Activated CD8-positive, alpha-beta memory T cell treated with anti-CD3 and anti-CD28 coated beads, Interleukin-2, amount 10 ng/mL, durations not matched to agents 7 days and 5 days (primary cell): ENCODE results near the gene TNFRSF18. TPM values are rescaled to one million over a fixed set of nuclear protein-coding genes. Genes with fewer than 3 reads are reported as not detected.

ENCODE experiments used
- ATAC-seq: fragments of 150-1000 bp; cut with Tn5 transposase; one replicate; pipeline ENCODE4 v1.10.0; 2021; ENCODE audit warnings: moderate library complexity
- CTCF ChIA-PET: fragments of 350-600 bp; sonication (Branson Sonifier 250); formaldehyde crosslinking; loops from one replicate; lab custom pipeline; 2021; ENCODE audit warnings: antibody characterized with exemption; lab: Charles Lee
- DNase-seq: peaks from one replicate; pipeline ENCODE4 v3.0.0-alpha.2; 2020
- H3K27ac Mint-ChIP-seq: one replicate; pipeline ENCODE4 v1.8.0; 2021; ENCODE audit warnings: mild to moderate bottlenecking, mixed read lengths
- H3K27me3 Mint-ChIP-seq: one replicate; pipeline ENCODE4 v1.8.0; 2021; ENCODE audit warnings: mixed read lengths
- H3K36me3 Mint-ChIP-seq: one replicate; pipeline ENCODE4 v1.8.0; 2021; ENCODE audit warnings: mild to moderate bottlenecking, mixed read lengths
- H3K4me1 Mint-ChIP-seq: one replicate; pipeline ENCODE4 v1.8.0; 2021; ENCODE audit warnings: mixed read lengths
- H3K4me3 Mint-ChIP-seq: one replicate; pipeline ENCODE4 v1.8.0; 2021; ENCODE audit warnings: mild to moderate bottlenecking, moderate library complexity, mixed read lengths
- H3K9me3 Mint-ChIP-seq: one replicate; pipeline ENCODE4 v1.8.0; 2022; ENCODE audit warnings: low read depth, mixed read lengths
- total RNA-seq, 2 experiments: library from RNA; stranded (reverse); gene quantifications; one replicate each; pipeline ENCODE4 v1.2.3, GENCODE V29; 2021

Gene TNFRSF18
- total RNA-seq, 2 experiments from 2014 or later, result 28.1 to 156 TPM

DNA sequence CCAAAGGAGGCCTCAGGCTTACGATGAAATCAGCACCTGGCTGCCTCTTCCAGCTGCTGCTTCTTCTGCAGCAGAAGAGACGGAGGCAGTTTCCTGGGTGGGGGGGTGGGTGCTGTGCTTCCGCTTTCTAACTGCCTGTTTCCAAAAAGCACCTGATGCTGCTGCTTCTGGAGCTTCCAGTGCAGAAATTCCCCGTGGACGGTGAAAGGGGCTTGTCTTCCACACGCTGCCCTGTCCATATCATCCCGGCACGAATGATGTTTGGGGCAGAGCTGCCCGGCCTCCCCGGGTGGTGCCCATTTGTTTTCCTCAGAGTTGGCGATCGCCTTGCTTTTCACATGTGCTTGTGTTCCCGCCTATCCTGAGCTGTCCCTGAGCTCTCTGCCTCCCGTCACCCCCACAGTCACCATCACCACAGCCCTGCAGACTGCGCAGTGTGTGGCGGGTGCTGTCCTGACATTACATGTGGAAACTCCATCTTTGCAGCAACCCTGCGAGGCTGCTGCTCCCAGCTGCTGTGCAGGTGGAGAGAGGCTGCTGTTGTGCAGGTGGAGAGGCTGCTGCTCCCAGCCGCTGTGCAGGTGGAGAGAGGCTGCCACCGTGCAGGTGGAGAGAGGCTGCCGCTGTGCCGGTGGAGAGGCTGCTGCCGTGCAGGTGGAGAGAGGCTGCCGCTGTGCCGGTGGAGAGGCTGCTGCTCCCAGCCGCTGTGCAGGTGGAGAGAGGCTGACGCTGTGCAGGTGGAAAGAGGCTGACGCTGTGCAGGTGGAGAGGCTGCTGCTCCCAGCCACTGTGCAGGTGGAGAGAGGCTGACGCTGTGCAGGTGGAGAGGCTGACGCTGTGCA is 30.9 kb downstream of the TNFRSF18 start:
- no peak for ATAC-seq
- no peaks in the 10 kb centered on the region for H3K36me3 Mint-ChIP-seq
- no peak for DNase-seq
- peaks cover 24% of the 10 kb centered on the region for H3K27me3 Mint-ChIP-seq
- no peaks in the 10 kb centered on the region for H3K9me3 Mint-ChIP-seq
- peaks cover 19% of the 10 kb centered on the region for H3K4me1 Mint-ChIP-seq
- H3K27ac Mint-ChIP-seq, result no peak overlapping the region
- CTCF ChIA-PET, result interaction anchor here (1.6 to 2.1 kb wide), 2 partner anchors 50 to 53 kb away, joined by 3 to 7 read pairs; no protein-coding TSS in a partner anchor
- H3K4me3 Mint-ChIP-seq, result no peak overlapping the region

DNA sequence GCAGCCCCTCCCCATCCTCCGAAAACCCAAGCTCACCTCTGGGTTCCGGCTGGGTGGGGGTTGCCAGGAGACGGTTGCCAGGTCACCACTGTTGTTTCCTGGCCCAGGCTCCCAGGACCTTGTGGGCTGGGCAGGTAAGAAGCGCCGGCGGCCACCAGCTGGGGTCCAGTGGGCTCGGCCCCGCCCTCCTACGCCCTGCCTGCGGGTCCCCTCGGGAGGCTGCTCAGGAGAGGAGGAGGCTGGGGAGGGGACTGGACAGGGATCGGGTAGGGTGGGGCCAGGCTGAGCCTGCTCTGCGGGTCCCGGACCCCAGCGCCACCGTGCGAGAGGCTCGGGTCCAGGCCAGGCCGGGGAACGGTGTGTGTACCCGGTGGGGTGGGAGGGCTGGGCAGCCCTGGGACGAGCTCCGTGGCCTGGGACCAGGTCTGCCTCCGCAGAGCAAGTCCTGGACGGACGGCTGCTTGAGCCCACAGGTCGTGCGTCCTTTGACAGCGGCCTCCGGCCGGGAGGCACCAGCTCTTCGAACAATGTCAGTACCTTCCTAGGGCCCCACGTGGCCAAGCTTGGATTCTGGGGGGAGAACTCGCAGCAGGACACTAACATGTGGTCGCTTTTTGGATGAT is 32.5 kb downstream of the TNFRSF18 start, which contains the start of gene TTLL10:
TSS of gene TTLL10 (plus strand) at position 88 of the 623 bp plus-strand sequence. CDS start 5,336 bp downstream, outside the sequence.
- peak; percentile 76 for ATAC-seq

DNA sequence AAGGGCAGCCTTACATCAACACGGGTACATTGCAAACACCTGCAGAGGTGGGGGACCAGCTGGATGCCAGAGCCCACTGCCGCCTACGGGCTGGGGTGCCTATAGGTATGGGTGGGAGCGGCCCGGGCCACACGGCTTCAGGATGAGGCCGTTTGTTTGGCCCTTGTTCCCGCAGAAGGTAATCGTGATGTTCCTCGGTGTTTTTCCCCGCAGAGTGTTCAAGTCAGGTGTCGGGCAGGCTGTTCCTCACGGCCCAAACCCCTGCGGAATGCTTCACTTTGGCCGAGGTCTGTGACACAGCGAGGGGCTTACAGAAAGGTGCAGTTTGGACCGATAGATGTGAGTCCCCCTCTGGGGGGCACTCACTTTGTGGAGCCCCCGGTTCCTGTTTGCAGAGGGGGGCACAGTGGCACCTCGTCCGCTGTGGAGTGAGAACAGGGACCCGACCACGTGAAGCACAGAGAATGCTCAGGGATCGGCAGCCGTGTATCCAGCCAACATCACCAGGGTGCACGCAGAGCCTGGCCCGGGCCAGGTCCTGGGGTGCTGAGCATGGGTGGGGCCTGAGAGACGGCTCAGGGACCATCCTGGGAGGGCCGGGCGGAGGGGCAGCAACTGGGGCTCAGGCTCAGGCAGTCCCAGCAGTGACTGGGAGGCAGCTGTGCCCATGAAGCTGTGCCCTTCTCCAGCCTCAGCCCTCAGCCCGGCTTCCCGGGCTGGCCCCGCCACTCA is 33.2 kb downstream of the TNFRSF18 start:
- H3K27ac Mint-ChIP-seq, result no peak overlapping the region
- CTCF ChIA-PET, result interaction anchor here (1.1 to 1.4 kb wide), 3 partner anchors 15 to 51 kb away, joined by 3 to 4 read pairs (median 3); no protein-coding TSS in a partner anchor
- no peaks in the 10 kb centered on the region for H3K9me3 Mint-ChIP-seq
- no peaks in the 10 kb centered on the region for H3K36me3 Mint-ChIP-seq
- H3K4me3 Mint-ChIP-seq, result no peak overlapping the region
- DNase-seq (no peak), ATAC-seq (no peak)
- H3K27me3 Mint-ChIP-seq, result peaks cover 29% of the 10 kb centered on the region
- peaks cover 24% of the 10 kb centered on the region for H3K4me1 Mint-ChIP-seq

More for the DNA sequence above, 32.5 kb downstream of the TNFRSF18 start, which contains the start of gene TTLL10:
- H3K9me3 Mint-ChIP-seq, result no peaks in the 10 kb centered on the region
- no peak within 1 kb of the TSS for H3K4me3 Mint-ChIP-seq
- H3K4me1 Mint-ChIP-seq, result peaks cover 24% of the 10 kb centered on the region
- DNase-seq, result peak; percentile 79
- no peaks in the 10 kb centered on the region for H3K36me3 Mint-ChIP-seq
- no peak within 1 kb of the TSS for H3K27ac Mint-ChIP-seq
- H3K27me3 Mint-ChIP-seq, result peaks cover 29% of the 10 kb centered on the region
- CTCF ChIA-PET, result interaction anchor here (1.0 to 1.6 kb wide), 4 partner anchors 13 to 51 kb away, joined by 3 read pairs; no protein-coding TSS in a partner anchor

DNA sequence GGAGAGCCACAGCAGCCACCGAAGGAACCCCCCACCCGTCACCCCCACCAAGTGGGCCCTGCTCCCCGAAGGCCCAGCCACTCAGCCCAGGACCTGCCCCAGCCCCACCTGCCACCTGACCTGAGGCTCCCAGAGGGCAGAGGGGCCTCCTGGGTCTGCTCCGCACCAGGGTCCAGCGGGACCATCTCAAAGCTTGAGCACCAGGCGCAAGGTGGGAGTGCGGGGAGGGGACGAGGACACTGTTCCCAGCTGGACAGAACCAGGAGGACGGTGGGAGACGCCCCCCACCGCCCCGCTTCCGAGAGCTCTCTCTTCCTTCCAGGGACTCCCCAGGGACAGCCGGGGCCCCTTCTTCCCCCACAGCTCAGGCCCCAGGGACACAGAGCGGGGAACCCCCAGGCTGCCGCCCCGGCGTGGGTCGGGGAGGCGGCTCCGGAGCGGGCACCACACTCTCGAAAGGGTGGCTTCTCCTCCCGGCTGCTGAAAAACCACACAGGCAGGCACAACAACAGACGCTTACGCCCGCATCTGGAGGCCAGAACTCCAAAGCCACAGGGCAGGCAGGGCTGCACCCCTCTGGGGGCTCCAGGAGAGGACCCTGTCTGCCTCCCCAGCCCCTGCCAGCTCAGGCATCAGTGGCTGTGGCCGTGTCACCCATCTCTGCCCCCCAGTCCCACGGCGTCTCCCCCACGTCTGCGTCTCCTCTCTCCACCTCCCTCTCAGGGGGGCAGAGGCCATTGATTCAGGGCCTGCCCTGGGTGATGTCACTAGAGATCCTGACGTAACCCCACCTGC is 34.6 kb downstream of the TNFRSF18 start:
- Mint-ChIP-seq H3K27me3 (peaks cover 26% of the 10 kb centered on the region), H3K4me3 (no peak overlapping the region), H3K4me1 (peaks cover 24% of the 10 kb centered on the region), H3K36me3 (no peaks in the 10 kb centered on the region), H3K9me3 (no peaks in the 10 kb centered on the region), H3K27ac (no peak overlapping the region)
- CTCF ChIA-PET, result interaction anchor here (0.8 to 1.4 kb wide), 2 partner anchors 18 to 49 kb away, joined by 3 to 4 read pairs; no protein-coding TSS in a partner anchor
- DNase-seq, result no peak
- no peak for ATAC-seq

DNA sequence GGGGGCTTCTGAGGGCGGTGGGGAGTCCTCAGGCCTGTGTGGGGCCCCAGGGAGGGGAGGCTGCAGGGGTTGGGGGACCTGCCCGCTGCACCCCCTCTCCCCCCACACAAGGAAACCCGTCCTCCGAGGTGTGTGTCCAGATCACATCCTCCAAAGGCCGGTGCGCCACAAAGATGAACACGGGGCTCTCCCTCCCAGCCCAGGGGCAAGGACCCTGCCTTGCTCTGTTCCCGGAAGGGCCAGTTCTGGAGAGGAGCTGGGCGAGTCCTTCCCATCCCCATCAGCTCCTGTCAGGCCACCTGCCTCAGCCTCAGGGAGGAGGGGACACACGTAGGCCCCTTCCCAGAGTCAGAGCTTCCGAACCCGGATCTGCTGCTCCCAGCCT is 35.2 kb downstream of the TNFRSF18 start:
- Mint-ChIP-seq H3K27me3 (peaks cover 24% of the 10 kb centered on the region), H3K4me1 (peaks cover 24% of the 10 kb centered on the region), H3K36me3 (no peaks in the 10 kb centered on the region), H3K27ac (no peak overlapping the region), H3K9me3 (no peaks in the 10 kb centered on the region), H3K4me3 (no peak overlapping the region)
- no peak for DNase-seq
- CTCF ChIA-PET, result no interaction called here
- ATAC-seq, result no peak

DNA sequence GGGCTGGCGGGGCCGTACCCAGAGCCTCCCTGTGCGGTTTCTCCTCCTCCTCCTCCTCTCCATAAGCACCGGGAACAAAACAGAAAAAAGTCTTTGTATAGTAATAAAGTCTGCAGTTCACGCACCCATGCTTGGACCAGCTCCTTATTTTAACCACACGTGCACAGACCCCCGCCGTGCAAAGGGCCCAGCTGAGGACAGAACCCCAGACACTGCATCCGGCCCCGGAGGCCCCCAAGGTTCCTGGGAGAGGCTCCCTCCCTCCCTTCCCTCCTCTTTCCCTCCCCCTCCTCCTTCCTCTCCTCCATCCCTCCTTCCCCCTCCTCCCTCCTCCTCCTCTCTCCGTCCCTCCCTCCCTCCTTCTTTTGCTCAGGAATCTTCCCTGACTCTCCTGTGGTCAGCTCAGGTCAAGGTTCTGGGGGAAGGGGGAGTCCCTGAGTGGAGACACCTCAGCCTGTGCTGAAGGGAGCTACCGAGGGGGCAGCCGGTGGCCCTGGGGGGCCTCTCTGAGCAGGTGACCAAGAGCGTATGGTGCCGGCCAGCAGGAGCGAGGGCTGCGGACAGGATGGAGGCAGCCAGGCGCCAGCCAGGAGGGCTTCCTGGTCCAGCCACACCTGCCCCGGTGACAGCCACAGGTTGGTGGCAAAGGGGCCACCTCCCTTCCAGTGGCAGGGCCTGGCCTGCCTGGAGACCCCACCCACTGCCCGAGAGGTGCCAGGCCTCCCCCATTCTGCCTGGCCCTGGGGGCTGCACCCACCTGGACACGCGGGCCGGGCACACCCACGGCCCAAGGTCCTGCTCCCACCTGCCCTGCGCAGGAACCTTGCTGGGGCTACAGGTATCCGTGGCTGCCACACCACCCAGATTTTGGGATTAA is 35.9 kb downstream of the TNFRSF18 start:
- Mint-ChIP-seq H3K36me3 (no peaks in the 10 kb centered on the region), H3K27ac (no peak overlapping the region), H3K9me3 (no peaks in the 10 kb centered on the region), H3K27me3 (peaks cover 22% of the 10 kb centered on the region), H3K4me3 (no peak overlapping the region), H3K4me1 (peaks cover 24% of the 10 kb centered on the region)
- DNase-seq, result no peak
- ATAC-seq, result no peak
- CTCF ChIA-PET, result interaction anchor here (1.2 kb wide), 1 partner anchor 48 kb away, joined by 5 read pairs; no protein-coding TSS in a partner anchor

DNA sequence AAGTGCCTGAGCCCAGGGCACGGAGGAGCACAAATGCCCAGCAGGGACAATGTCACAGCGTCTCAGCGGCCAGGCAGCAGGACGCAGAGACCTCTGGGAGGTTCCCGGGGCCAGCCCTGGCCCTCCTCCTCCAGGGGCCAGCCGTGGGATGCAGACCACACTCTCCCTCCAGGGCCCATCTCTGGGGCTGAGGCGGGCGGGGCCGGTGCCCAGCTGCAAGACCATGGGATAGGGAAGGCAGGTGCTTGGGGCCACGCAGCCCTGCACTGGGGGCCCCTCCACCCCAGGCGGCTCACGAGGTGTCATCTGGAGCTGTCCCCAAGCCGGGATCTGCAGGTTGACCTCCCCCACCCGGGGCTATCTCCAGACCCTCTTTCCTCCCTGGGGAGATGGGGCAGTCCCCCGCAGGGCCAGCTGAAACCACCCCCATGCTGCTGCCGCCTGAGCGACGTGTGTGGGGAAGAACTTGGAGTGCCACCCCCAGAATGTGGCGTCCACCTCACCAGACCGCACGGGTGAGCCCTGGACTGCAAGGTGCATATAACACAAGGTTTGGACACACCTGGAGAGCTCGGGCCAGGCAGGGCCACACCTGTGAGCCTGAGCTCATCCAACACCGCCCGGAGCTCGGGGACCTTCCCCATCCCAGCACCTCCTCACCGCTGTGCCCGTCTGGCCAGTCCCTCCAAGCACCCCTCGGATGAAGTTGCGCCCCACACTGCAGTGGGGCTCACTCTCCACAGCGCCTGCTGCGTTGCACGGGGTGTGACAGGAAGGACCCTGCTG is 36.8 kb downstream of the TNFRSF18 start:
- DNase-seq, result no peak
- Mint-ChIP-seq H3K27me3 (peaks cover 20% of the 10 kb centered on the region), H3K4me3 (no peak overlapping the region), H3K9me3 (no peaks in the 10 kb centered on the region), H3K27ac (no peak overlapping the region), H3K36me3 (no peaks in the 10 kb centered on the region), H3K4me1 (peaks cover 24% of the 10 kb centered on the region)
- no peak for ATAC-seq
- CTCF ChIA-PET, result interaction anchor here (1.1 to 1.2 kb wide), 3 partner anchors 11 to 47 kb away, joined by 4 to 5 read pairs (median 4); no protein-coding TSS in a partner anchor

DNA sequence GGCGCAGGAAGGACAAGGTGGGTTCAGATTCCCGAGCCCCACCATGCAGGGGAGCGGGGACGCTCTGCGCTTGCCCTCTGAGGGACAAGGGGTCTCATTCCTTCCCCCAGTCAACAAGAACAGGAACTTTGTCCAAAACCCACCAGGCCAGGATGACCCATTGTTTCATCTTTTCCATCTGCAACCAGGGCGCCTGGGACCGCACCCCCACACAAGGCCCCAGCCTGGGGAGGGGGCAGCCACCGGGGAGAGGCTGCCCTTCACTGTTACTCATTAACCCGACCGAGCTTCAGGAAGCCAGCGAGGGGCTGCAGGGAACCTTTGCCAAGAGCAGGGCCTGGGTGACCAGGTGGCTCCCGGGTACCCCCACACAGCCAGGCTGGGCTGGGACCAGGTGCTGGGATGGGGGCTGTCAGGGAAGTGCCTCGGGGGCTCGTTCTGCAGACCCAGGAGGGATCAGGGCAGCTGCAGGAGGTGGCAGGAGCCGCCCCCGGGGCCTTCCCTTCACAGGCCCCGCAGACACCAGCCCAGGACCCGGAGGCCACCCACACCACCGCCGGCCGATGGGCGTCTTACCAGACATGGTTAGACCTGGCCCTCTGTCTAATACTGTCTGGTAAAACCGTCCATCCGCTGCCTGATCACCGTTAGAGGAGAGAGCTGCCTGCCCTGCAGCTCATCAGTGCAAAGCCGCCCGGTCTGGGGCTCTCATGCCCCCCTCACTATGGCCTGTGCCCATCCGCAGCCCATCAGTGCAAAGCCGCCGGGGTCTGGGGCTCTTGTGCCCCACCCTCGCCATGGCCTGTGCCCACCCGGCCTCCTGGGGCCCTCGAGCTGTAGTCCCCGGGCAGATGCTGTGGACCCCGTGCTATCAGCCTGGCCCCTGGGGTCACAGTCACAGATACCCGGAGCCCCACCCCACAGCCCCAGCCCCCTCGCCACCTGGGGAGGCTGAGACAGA is 37.7 kb downstream of the TNFRSF18 start:
- H3K27ac Mint-ChIP-seq, result no peak overlapping the region
- no peak for ATAC-seq
- CTCF ChIA-PET, result interaction anchor here (1.1 to 1.2 kb wide), 3 partner anchors 10 to 46 kb away, joined by 4 to 5 read pairs (median 4); no protein-coding TSS in a partner anchor

DNA sequence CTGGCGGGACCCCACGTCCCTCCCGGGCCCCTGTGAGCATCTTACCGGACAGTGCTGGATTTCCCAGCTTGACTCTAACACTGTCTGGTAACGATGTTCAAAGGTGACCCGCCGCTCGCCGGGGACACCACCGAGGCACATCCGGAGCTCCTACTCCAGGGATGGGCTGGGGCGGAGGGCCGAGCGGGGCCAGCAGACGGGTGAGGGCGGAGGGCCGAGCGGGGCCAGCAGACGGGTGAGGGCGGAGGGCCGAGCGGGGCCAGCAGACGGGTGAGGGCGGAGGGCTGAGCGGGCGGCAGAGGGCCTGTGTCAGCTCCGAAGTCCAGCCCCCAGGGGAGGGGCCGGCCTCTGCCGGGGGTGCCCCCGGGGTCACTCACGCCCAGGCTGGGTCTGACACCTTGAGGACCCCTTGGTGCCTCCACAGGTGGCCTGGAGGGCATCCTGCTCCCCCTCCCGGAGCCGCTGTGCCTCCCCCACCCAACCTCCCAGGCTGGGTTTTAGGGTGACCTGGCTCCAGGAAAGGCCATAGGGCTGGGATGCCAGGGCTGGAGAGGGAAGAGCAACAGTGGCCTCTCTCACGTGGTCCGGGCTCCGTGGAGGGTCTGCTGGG is 38.4 kb downstream of the TNFRSF18 start:
- Mint-ChIP-seq H3K4me1 (peaks cover 15% of the 10 kb centered on the region), H3K9me3 (no peaks in the 10 kb centered on the region), H3K27me3 (peaks cover 20% of the 10 kb centered on the region), H3K4me3 (no peak overlapping the region), H3K27ac (no peak overlapping the region), H3K36me3 (no peaks in the 10 kb centered on the region)
- no peak for DNase-seq
- ATAC-seq, result no peak
- CTCF ChIA-PET, result no interaction called here

More for the DNA sequence above, 37.7 kb downstream of the TNFRSF18 start:
- Mint-ChIP-seq H3K36me3 (no peaks in the 10 kb centered on the region), H3K27me3 (peaks cover 20% of the 10 kb centered on the region), H3K9me3 (no peaks in the 10 kb centered on the region), H3K4me3 (no peak overlapping the region), H3K4me1 (peaks cover 20% of the 10 kb centered on the region)
- no peak for DNase-seq

DNA sequence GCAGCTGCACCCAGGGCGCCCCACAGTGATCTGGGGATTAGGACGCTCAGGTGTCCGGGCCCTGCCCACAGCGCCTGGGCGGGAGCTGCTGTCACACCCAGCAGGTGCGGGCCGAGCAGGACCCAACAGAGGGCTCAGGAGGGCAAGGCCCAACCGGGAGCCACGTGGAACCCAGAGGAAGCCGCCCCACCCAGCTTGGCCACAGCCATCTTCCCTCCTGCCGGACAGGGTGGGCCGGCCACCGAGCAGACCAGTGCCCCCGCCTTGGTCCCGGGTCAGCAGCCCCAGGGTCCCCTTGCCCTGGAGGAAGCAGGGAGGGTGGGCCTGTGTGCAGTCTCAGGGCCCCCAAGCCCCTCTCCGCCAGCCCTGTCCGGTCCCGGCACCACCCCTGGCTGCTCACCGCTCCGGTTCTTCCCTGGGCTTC is 39.0 kb downstream of the TNFRSF18 start:
- CTCF ChIA-PET, result no interaction called here
- ATAC-seq, result no peak

More for the DNA sequence above, 39.0 kb downstream of the TNFRSF18 start:
- H3K4me1 Mint-ChIP-seq, result peaks cover 13% of the 10 kb centered on the region
- no peaks in the 10 kb centered on the region for H3K9me3 Mint-ChIP-seq
- no peak for DNase-seq
- H3K27ac Mint-ChIP-seq, result no peak overlapping the region
- no peak overlapping the region for H3K4me3 Mint-ChIP-seq
- no peaks in the 10 kb centered on the region for H3K36me3 Mint-ChIP-seq
- peaks cover 20% of the 10 kb centered on the region for H3K27me3 Mint-ChIP-seq
